IMR-90 (cell line): ENCODE data around the gene LARP1. TPM values are rescaled to one million over a fixed set of nuclear protein-coding genes. Genes with fewer than 3 reads are reported as not detected.

Experiments
- ATAC-seq: fragments of 200-7000 bp; cut with Tn5 transposase; 2 replicates; pipeline ENCODE4 v1.9.1; 2020; ENCODE audit warnings: low read depth, mild to moderate bottlenecking, moderate library complexity
- BruUV-seq: library from RNA; stranded (reverse); fragments of 400-500 nt; replicated peaks from 2 replicates; lab custom pipeline; 2021; lab: Mats Ljungman, UMichigan
- CTCF ChIA-PET: fragments of 300-600 bp; formaldehyde crosslinking; extraction: SDS; loops from one replicate; lab custom pipeline; 2021; ENCODE audit warnings: antibody characterized with exemption; lab: Yijun Ruan, JAX
- POLR2A ChIA-PET: fragments of 300-600 bp; sonication (Branson Sonifier 250); formaldehyde crosslinking; loops from one replicate; lab custom pipeline; 2022; ENCODE audit warnings: antibody characterized with exemption; ENCODE audit not compliant: unreplicated experiment; lab: Charles Lee
- DNase-seq: peaks from one replicate; pipeline ENCODE4 v3.0.0; 2013
- H2AFZ ChIP-seq: replicated peaks from 2 replicates; pipeline ENCODE3; 2013; ENCODE audit warnings: low read length, mild to moderate bottlenecking; ENCODE audit not compliant: poor library complexity
- H2AK5ac ChIP-seq: 2 replicates; pipeline ENCODE4 v1.6.1; 2013; ENCODE audit warnings: low read depth, low read length, inconsistent platforms
- H2AK9ac ChIP-seq: replicated peaks from 2 replicates; pipeline ENCODE3; 2013; ENCODE audit warnings: mild to moderate bottlenecking, low read depth, low read length, moderate library complexity; ENCODE audit not compliant: poor library complexity
- H2BK120ac ChIP-seq: 2 replicates; pipeline ENCODE4 v1.6.1; 2013; ENCODE audit warnings: low read depth, low read length, inconsistent platforms
- H2BK15ac ChIP-seq: 3 replicates; pipeline ENCODE4 v1.6.1; 2013; ENCODE audit warnings: low read depth, low read length, inconsistent platforms
- H2BK20ac ChIP-seq: 2 replicates; pipeline ENCODE4 v1.6.1; 2013; ENCODE audit warnings: low read depth, mild to moderate bottlenecking, inconsistent platforms, low read length, moderate library complexity
- H2BK5ac ChIP-seq: 2 replicates; pipeline ENCODE4 v1.6.1; 2013; ENCODE audit warnings: mild to moderate bottlenecking, low read depth, low read length, inconsistent platforms; ENCODE audit not compliant: poor library complexity, severe bottlenecking
- H3K14ac ChIP-seq: replicated peaks from 2 replicates; pipeline ENCODE4 v1.6.1; 2013; ENCODE audit warnings: low read depth, low read length, inconsistent platforms
- H3K18ac ChIP-seq: 2 replicates; pipeline ENCODE4 v1.6.1; 2013; ENCODE audit warnings: low read depth, low read length, control low read depth
- H3K23ac ChIP-seq: 2 replicates; pipeline ENCODE4 v1.6.1; 2013; ENCODE audit warnings: low read depth, low read length, inconsistent platforms
- H3K27ac ChIP-seq: 2 replicates; pipeline ENCODE4 v1.5.1; 2013; ENCODE audit warnings: mild to moderate bottlenecking, control low read depth, low read length; ENCODE audit not compliant: insufficient read depth
- H3K27me3 ChIP-seq: 2 replicates; pipeline ENCODE4 v1.6.1; 2013; ENCODE audit warnings: low read length; ENCODE audit not compliant: control insufficient read depth, insufficient read depth
- H3K36me3 ChIP-seq: 2 replicates; pipeline ENCODE4 v1.6.1; 2013; ENCODE audit warnings: low read length, mixed read lengths; ENCODE audit not compliant: control insufficient read depth, insufficient read depth
- H3K4ac ChIP-seq: 2 replicates; pipeline ENCODE4 v1.6.1; 2013; ENCODE audit warnings: low read depth, low read length, inconsistent platforms
- H3K4me1 ChIP-seq: 2 replicates; pipeline ENCODE4 v1.6.1; 2013; ENCODE audit warnings: low read length, mixed read lengths; ENCODE audit not compliant: control insufficient read depth, insufficient read depth
- H3K4me2 ChIP-seq: 2 replicates; pipeline ENCODE4 v1.6.1; 2013; ENCODE audit warnings: low read depth, mild to moderate bottlenecking, control low read depth, low read length, moderate library complexity
- H3K4me3 ChIP-seq: 2 replicates; pipeline ENCODE4 v1.5.1; 2013; ENCODE audit warnings: low read depth, mild to moderate bottlenecking, control low read depth, low read length, moderate library complexity; ENCODE audit not compliant: insufficient read depth
- H3K56ac ChIP-seq: 2 replicates; pipeline ENCODE4 v1.6.1; 2013; ENCODE audit warnings: low read length, inconsistent platforms; ENCODE audit not compliant: insufficient read depth; ENCODE audit errors: extremely low read depth
- H3K79me1 ChIP-seq, 2 experiments: 2 replicates each; pipeline ENCODE4 v1.6.1; 2013; ENCODE audit warnings: low read length in 2 of 2, inconsistent platforms in 1 of 2, low read depth in 1 of 2
- H3K9ac ChIP-seq: 2 replicates; pipeline ENCODE4 v1.6.1; 2013; ENCODE audit warnings: low read depth, low read length, control low read depth
- H3K9me1 ChIP-seq: 2 replicates; pipeline ENCODE4 v1.6.1; 2013; ENCODE audit warnings: low read length, inconsistent platforms; ENCODE audit not compliant: insufficient read depth
- H3K9me3 ChIP-seq: 2 replicates; pipeline ENCODE4 v1.6.1; 2013; ENCODE audit warnings: low read length; ENCODE audit not compliant: control insufficient read depth, insufficient read depth
- H4K20me1 ChIP-seq: 2 replicates; pipeline ENCODE4 v1.6.1; 2013; ENCODE audit warnings: low read length, inconsistent platforms; ENCODE audit not compliant: insufficient read depth
- H4K5ac ChIP-seq: 2 replicates; pipeline ENCODE4 v1.6.1; 2013; ENCODE audit warnings: mild to moderate bottlenecking, low read depth, low read length, control low read depth
- H4K8ac ChIP-seq, 2 experiments: 2 replicates each; pipeline ENCODE4 v1.6.1; 2013; ENCODE audit warnings: low read depth in 2 of 2, low read length in 2 of 2, control low read depth in 1 of 2, inconsistent platforms in 1 of 2
- H4K91ac ChIP-seq: 2 replicates; pipeline ENCODE4 v1.6.1; 2013; ENCODE audit warnings: low read depth, low read length, inconsistent platforms; ENCODE audit not compliant: insufficient read depth
- BHLHE40 ChIP-seq: fragments of 150-350 bp; IDR thresholded peaks from 2 replicates; pipeline ENCODE4 v1.6.1; 2016; ENCODE audit warnings: mild to moderate bottlenecking, low read depth, low read length
- CEBPB ChIP-seq: IDR thresholded peaks from 2 replicates; pipeline ENCODE4 v1.6.1; 2012; ENCODE audit warnings: low read depth, low read length, improper control_type of control experiment
- CHD1 ChIP-seq: IDR thresholded peaks from 2 replicates; pipeline ENCODE4 v1.6.1; 2012; ENCODE audit warnings: low read depth, low read length, improper control_type of control experiment
- CTCF ChIP-seq: conservative IDR thresholded peaks from 2 replicates; pipeline ENCODE4 v1.5.1; 2012; ENCODE audit warnings: mild to moderate bottlenecking, low read depth, low read length, improper control_type of control experiment
- ELK1 ChIP-seq: fragments of 150-350 bp; IDR thresholded peaks from 2 replicates; pipeline ENCODE4 v1.6.1; 2016; ENCODE audit warnings: low read depth, mild to moderate bottlenecking, low read length, moderate library complexity, borderline replicate concordance
- FOS ChIP-seq: fragments of 150-350 bp; IDR thresholded peaks from 2 replicates; pipeline ENCODE4 v1.6.1; 2016; ENCODE audit warnings: low read depth, low read length
- MAFK ChIP-seq: IDR thresholded peaks from 2 replicates; pipeline ENCODE4 v1.6.1; 2012; ENCODE audit warnings: low read depth, low read length, improper control_type of control experiment
- MAZ ChIP-seq: IDR thresholded peaks from 2 replicates; pipeline ENCODE4 v1.6.1; 2012; ENCODE audit warnings: low read depth, mild to moderate bottlenecking, low read length, improper control_type of control experiment, moderate library complexity, borderline replicate concordance
- MXI1 ChIP-seq: IDR thresholded peaks from 2 replicates; pipeline ENCODE4 v1.6.1; 2012; ENCODE audit warnings: low read depth, mild to moderate bottlenecking, low read length, moderate library complexity, borderline replicate concordance
- NFE2L2 ChIP-seq: fragments of 150-350 bp; IDR thresholded peaks from 2 replicates; pipeline ENCODE4 v1.6.1; 2016; ENCODE audit warnings: low read depth, mild to moderate bottlenecking, low read length
- POLR2A ChIP-seq: IDR thresholded peaks from 2 replicates; pipeline ENCODE4 v1.6.1; 2012; ENCODE audit warnings: mild to moderate bottlenecking, low read depth, low read length
- RAD21 ChIP-seq: IDR thresholded peaks from 2 replicates; pipeline ENCODE4 v1.6.1; 2012; ENCODE audit warnings: low read length, improper control_type of control experiment
- RCOR1 ChIP-seq: IDR thresholded peaks from 2 replicates; pipeline ENCODE4 v1.6.1; 2012; ENCODE audit warnings: mild to moderate bottlenecking, low read length, improper control_type of control experiment; ENCODE audit not compliant: insufficient replicate concordance
- RFX5 ChIP-seq: IDR thresholded peaks from 2 replicates; pipeline ENCODE4 v1.8.0; 2012; ENCODE audit warnings: low read depth, mild to moderate bottlenecking, low read length, moderate library complexity
- SMC3 ChIP-seq: fragments of 150-350 bp; IDR thresholded peaks from 2 replicates; pipeline ENCODE4 v1.6.1; 2016; ENCODE audit warnings: low read depth, mild to moderate bottlenecking, antibody characterized with exemption, low read length, moderate library complexity
- USF2 ChIP-seq: fragments of 150-350 bp; IDR thresholded peaks from 2 replicates; pipeline ENCODE4 v1.6.1; 2017; ENCODE audit warnings: mild to moderate bottlenecking, antibody characterized with exemption, low read length, low read depth
- WGBS, 2 experiments: methylation state at CpG; one replicate each; pipeline versions ENCODE4 v1.1.5 to v1.1.7; 2013; ENCODE audit warnings: missing lambda C conversion rate in 2 of 2; ENCODE audit not compliant: insufficient read length in 1 of 2; ENCODE audit errors: extremely low coverage in 2 of 2; 5-methylcytosine and 5-hydroxymethylcytosine counted together
- dilution Hi-C: fragments of 300-500 bp; cut with HindIII; formaldehyde crosslinking; loops from one replicate; pipeline ENCODE4 v1.14.3; 2018; ENCODE audit warnings: low sequenced_read_pairs; ENCODE audit not compliant: unreplicated experiment
- in situ Hi-C: fragments of 300-500 bp; cut with MboI; formaldehyde crosslinking; loops from 3 replicates; pipeline ENCODE4 v1.14.3; 2019; ENCODE audit warnings: low sequenced_read_pairs, inconsistent platforms, mixed read lengths
- intact Hi-C: fragments of 100-400 bp; cut with micrococcal nuclease; formaldehyde crosslinking; loops from 2 replicates; pipeline ENCODE4 v1.10.0; 2022
- polyA plus RNA-seq, 3 experiments: library from polyadenylated mRNA; depleted of rRNA; stranded (reverse); fragments of >200 nt; gene quantifications; 2 replicates each; pipeline ENCODE4 v1.2.3, GENCODE V29; 2012; ENCODE audit warnings: low replicate concordance in 1 of 3
- total RNA-seq: library from RNA; depleted of rRNA; stranded (reverse); fragments of >200 nt; gene quantifications from 2 replicates; pipeline ENCODE4 v1.2.3, GENCODE V29; 2012

Gene LARP1
- total and polyA plus RNA-seq, 2 of the 4 experiments (the other 2 are of a cell fraction) = 47.3 to 77.4 TPM

- Histone ChIP-seq H3K56ac (no peak overlapping the region), H4K91ac (no peak overlapping the region), H3K9ac (no peak overlapping the region), H3K4me3 (no peak overlapping the region), H3K18ac (no peak overlapping the region), H2BK15ac (no peak overlapping the region), H3K14ac (no peak overlapping the region), H3K4me2 (peak overlapping the region; percentile 34; the same call in 1 of the 2 replicates), H3K23ac (no peak overlapping the region), H2BK120ac (no peak overlapping the region), H3K9me1 (peaks cover 47% of the 10 kb centered on the region), H3K4me1 (peaks cover 21% of the 10 kb centered on the region), H3K79me1 (peaks cover 19 to 85% of the 10 kb centered on the region in 2 experiments; a peak in 3 of 4 replicates), H3K27me3 (no peaks in the 10 kb centered on the region), H2BK20ac (no peak overlapping the region), H3K36me3 (no peaks in the 10 kb centered on the region), H4K5ac (no peak overlapping the region), H2AK9ac (no peak overlapping the region), H4K20me1 (peaks cover 93% of the 10 kb centered on the region), H2AFZ (no peak overlapping the region), H3K27ac (no peak overlapping the region), H2BK5ac (no peak overlapping the region), H3K9me3 (no peaks in the 10 kb centered on the region), H3K4ac (no peak overlapping the region), H2AK5ac (no peak overlapping the region), H4K8ac (no peak overlapping the region)
- ChIA-PET POLR2A (no interaction called here), CTCF (no interaction called here)
- ATAC-seq (peak; percentile 82), DNase-seq (peak; percentile 93)
- BruUV-seq = no TSS peak
- in situ Hi-C loops (no loop called here), dilution Hi-C loops (no loop called here), intact Hi-C loops (no loop called here)
- WGBS, 2 experiments = no CpG with 5 or more reads among the region's 4 CpGs
- TF ChIP-seq MAFK (no peak), POLR2A (no peak), MXI1 (no peak), ELK1 (no peak), CEBPB (peak; percentile 81), CTCF (no peak), RFX5 (no peak), NFE2L2 (no peak), CHD1 (no peak), FOS (peak; percentile 74), USF2 (no peak), MAZ (no peak), RCOR1 (peak; percentile 18), SMC3 (0 out of 2 replicates have a peak, but pooled peaks have one; percentile 14), RAD21 (no peak), BHLHE40 (no peak)
These were observed 23.9 kb downstream of the LARP1 start for GRCh38 chr5:154779105-154779504.
